Right lobe of liver (tissue), 6 donors: Measurements from ENCODE around the gene MED22. TPM values are rescaled to one million over a fixed set of nuclear protein-coding genes. Genes with fewer than 3 reads are reported as not detected.

Source experiments
- ATAC-seq, 4 donors: fragments of 200-7000 bp; cut with Tn5 transposase; one replicate each; pipeline ENCODE4 v1.9.1; 2020; ENCODE audit warnings: mild to moderate bottlenecking in 4 of 4, moderate library complexity in 4 of 4
- DNase-seq, 3 donors: peaks; one replicate each; pipeline ENCODE4 v3.0.0-alpha.2; 2020
- H3K27ac ChIP-seq, 3 donors: fragments of 200-600 bp; one replicate each; pipeline ENCODE4 v1.8.0; 2022
- H3K27me3 ChIP-seq, 2 donors: fragments of 200-600 bp; one replicate each; pipeline ENCODE4 v1.8.0; 2022
- H3K36me3 ChIP-seq, 4 donors: fragments of 200-600 bp; sonication (generic) in 1 of 4; one replicate each; pipeline versions ENCODE4 v1.5.1 to v1.8.0; 2017 to 2022; ENCODE audit warnings: control low read depth in 1 of 4
- H3K4me1 ChIP-seq, 4 donors: fragments of 200-600 bp; sonication (generic) in 1 of 4; one replicate each; pipeline versions ENCODE4 v1.5.1 to v1.8.0; 2017 to 2022; ENCODE audit warnings: control low read depth in 1 of 4
- H3K4me3 ChIP-seq, 3 donors: fragments of 200-600 bp; one replicate each; pipeline ENCODE4 v1.8.0; 2022
- H3K9me3 ChIP-seq, 4 donors: fragments of 200-600 bp; sonication (generic) in 1 of 4; one replicate each; pipeline versions ENCODE4 v1.5.1 to v1.8.0; 2017 to 2022; ENCODE audit warnings: control low read depth in 1 of 4
- POLR2A ChIP-seq: fragments of 450-650 bp; IDR thresholded peaks from one replicate; pipeline ENCODE4 v1.6.1; 2017; ENCODE audit warnings: antibody characterized with exemption, mild to moderate bottlenecking
- WGBS: methylation state at CpG from one replicate; pipeline ENCODE4 v1.1.6; 2018; ENCODE audit warnings: low coverage, low lambda C conversion rate; ENCODE audit not compliant: insufficient coverage; ENCODE audit errors: missing lambda C conversion rate; 5-methylcytosine and 5-hydroxymethylcytosine counted together
- intact Hi-C, 2 donors: fragments of 100-400 bp; cut with DNase I; formaldehyde crosslinking; loops; one replicate each; pipeline versions ENCODE4 v1.11.2 to v1.14.1; 2022
- total RNA-seq, 6 experiments: library from RNA; depleted of rRNA in 2 of 6; stranded (reverse); fragments of >200 nt in 2 of 6; fragmentation: NEBNext Ultra II Directional in 3 of 6; extraction: Animal tissue kit (Norgen Biotek cat#: 25700) in 3 of 6; gene quantifications; one replicate each; pipeline versions ENCODE4 v1.1.0 to v1.2.4, GENCODE V29; 2016 to 2023
- TF ChIP-seq, protein P1 (sequence below), 4 donors: fragments of 200-600 bp in 3 of 4; fragments of 450-650 bp in 1 of 4; IDR thresholded peaks; one replicate each; pipeline versions ENCODE4 v1.5.1 to v1.8.0; 2016 to 2022; ENCODE audit warnings: antibody characterized with exemption in 4 of 4, mild to moderate bottlenecking in 2 of 4
- donor health status: DM: no; HTN: yes; CAD: no.
- donor health status: DM: no; HTN: no; CAD: no.
- donor health status: DM: no; HTN: no; CAD: no.
- donor health status: DM: no; HTN: yes; CAD: no.
- donor health status: DM: no; HTN: yes; CAD: no.

MED22 gene
- total RNA-seq, 6 experiments from 2014 or later, result 5.9 to 14.5 (median 8.1) TPM

DNA sequence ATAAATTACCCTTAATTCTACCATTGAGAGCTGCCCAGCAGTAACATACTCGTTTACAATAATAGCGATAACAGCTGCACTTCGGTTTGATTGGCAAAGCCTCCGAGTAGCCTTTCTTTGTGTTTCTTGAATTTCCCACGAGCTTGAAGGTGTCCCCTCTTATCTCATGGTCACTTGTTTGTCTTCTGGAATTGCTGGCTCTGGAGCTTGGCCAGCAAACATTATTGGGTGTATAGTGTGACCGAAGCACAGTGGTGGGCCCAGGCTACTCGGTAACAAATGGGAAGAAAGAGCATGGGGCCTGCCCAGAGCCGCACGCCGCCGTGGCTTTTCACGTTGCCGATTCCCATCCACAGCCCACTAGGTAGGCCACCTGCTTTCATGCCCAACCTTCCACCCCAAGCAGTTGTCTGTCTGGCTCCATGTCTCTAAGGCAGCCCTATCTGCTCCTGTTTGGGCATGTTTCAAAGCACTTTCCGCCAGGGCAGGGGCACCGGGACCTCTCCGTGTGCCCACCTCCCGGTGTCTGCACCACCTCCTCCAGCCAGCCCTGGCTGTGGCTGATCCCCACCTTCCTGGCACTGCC is 36.9 kb upstream of the MED22 start:
- WGBS, result 87% methylated on average over 13 of the region's 17 CpGs
- H3K27me3 ChIP-seq, result no peaks in the 10 kb centered on the region
- H3K36me3 ChIP-seq, result no peaks in the 10 kb centered on the region
- TF ChIP-seq, protein P1, sequence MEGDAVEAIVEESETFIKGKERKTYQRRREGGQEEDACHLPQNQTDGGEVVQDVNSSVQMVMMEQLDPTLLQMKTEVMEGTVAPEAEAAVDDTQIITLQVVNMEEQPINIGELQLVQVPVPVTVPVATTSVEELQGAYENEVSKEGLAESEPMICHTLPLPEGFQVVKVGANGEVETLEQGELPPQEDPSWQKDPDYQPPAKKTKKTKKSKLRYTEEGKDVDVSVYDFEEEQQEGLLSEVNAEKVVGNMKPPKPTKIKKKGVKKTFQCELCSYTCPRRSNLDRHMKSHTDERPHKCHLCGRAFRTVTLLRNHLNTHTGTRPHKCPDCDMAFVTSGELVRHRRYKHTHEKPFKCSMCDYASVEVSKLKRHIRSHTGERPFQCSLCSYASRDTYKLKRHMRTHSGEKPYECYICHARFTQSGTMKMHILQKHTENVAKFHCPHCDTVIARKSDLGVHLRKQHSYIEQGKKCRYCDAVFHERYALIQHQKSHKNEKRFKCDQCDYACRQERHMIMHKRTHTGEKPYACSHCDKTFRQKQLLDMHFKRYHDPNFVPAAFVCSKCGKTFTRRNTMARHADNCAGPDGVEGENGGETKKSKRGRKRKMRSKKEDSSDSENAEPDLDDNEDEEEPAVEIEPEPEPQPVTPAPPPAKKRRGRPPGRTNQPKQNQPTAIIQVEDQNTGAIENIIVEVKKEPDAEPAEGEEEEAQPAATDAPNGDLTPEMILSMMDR (IDR thresholded peaks at IDR 0.05), result no peak
- TF ChIP-seq POLR2A, result no peak
- ATAC-seq, result no peak
- intact Hi-C loops, result loop anchor here in 1 of 2 donors (10.0 kb wide), 1 partner anchor 50 kb away; the partner anchor contains the start of gene SURF6
- no peak overlapping the region for H3K4me3 ChIP-seq
- DNase-seq, result no peak
- no peaks in the 10 kb centered on the region for H3K4me1 ChIP-seq
- no peaks in the 10 kb centered on the region for H3K9me3 ChIP-seq
- no peak overlapping the region for H3K27ac ChIP-seq

DNA sequence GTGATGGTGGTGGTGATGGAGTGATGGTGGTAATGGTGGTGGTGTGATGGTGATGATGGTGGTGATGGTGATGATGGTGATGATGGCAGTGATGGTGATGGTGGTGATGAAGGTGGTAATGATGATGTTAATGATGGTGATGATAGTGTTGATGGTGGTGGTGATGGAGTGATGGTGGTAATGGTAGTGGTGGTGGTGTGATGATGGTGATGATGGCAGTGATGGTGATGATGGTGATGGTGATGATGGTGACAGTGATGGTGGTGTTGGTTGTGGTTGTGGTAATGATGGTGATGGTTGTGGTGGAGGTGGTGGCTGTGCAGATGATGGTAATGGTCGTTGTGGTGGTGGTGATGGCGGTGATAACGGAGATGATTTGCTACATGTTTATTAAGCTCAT is 35.5 kb upstream of the MED22 start:
- no peak overlapping the region for H3K27ac ChIP-seq
- no peaks in the 10 kb centered on the region for H3K4me1 ChIP-seq
- H3K9me3 ChIP-seq, result no peaks in the 10 kb centered on the region
- no peak for ATAC-seq
- intact Hi-C loops, result loop anchor here in 1 of 2 donors (10.0 kb wide), 1 partner anchor 49 kb away; the partner anchor contains the start of gene SURF6
- TF ChIP-seq, protein P1 (IDR thresholded peaks at IDR 0.05), result no peak
- no peak for TF ChIP-seq POLR2A
- no peak overlapping the region for H3K4me3 ChIP-seq
- WGBS, result 100% methylated on average over 2 of the region's 3 CpGs
- no peak for DNase-seq
- no peaks in the 10 kb centered on the region for H3K36me3 ChIP-seq
- no peaks in the 10 kb centered on the region for H3K27me3 ChIP-seq

DNA sequence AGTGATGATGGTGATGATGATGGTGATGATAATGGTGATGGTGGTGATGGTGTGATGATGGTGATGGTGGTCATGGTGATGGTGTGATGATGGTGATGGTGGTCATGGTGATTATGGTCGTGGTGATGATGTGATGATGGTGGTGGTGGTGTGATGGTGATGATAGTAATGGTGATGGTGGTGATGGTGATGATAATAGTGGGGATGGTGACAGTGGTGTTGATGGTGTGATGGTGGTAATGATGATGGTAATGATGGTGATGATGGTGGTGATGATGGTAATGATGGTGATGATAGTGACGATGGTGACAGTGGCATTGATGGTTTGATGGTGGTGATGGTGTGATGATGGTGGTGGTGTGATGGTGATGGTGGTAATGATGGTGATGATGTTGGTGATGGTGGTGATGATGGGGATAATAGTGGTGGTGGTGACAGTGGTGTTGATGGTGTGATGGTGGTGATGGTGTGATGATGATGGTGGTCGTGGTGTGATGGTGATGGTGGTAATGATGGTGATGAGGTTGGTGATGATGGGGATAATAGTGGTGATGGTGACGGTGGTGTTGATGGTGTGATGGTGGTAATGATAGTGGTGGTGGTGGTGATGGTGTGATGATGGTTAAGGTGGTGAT is 34.7 kb upstream of the MED22 start:
- H3K4me3 ChIP-seq, result no peak overlapping the region
- no peak for ATAC-seq
- H3K27me3 ChIP-seq, result no peaks in the 10 kb centered on the region
- H3K36me3 ChIP-seq, result no peaks in the 10 kb centered on the region
- WGBS, result 79% methylated on average over 4 of the region's 4 CpGs
- no peaks in the 10 kb centered on the region for H3K4me1 ChIP-seq
- no peak overlapping the region for H3K27ac ChIP-seq
- DNase-seq, result no peak
- intact Hi-C loops, result loop anchor here in 1 of 2 donors (10.0 kb wide), 1 partner anchor 48 kb away; the partner anchor contains the start of gene SURF6
- no peak for TF ChIP-seq POLR2A
- TF ChIP-seq, protein P1 (IDR thresholded peaks at IDR 0.05), result no peak
- H3K9me3 ChIP-seq, result no peaks in the 10 kb centered on the region

DNA sequence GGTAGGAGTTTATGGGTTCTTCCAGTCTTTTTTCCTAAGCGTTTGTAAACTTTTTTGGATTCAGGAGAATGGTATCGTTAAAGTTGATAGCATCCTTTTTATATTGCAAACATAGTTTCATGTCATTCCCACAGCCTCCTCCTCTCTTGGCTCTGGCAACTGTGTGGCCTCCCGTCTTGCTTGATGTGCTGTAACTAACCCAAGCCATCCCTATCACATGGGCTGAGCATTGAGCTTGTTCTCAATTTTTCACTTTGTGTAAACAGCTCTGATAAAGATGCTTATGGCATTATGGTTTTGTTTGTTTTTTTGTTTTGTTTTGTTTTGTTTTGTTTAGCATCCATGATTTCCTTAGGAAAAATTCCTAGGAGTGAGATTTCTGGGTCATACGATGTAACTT is 32.8 kb upstream of the MED22 start:
- Histone ChIP-seq H3K27ac (no peak overlapping the region), H3K4me3 (no peak overlapping the region), H3K4me1 (peaks cover 0 to 6% (median 0%) of the 10 kb centered on the region in 4 donors), H3K9me3 (no peaks in the 10 kb centered on the region), H3K36me3 (no peaks in the 10 kb centered on the region), H3K27me3 (no peaks in the 10 kb centered on the region)
- DNase-seq (no peak), ATAC-seq (no peak)
- WGBS, result 88% methylated on average over 3 of the region's 4 CpGs
- TF ChIP-seq, protein P1 (IDR thresholded peaks at IDR 0.05), result no peak
- TF ChIP-seq POLR2A, result no peak
- intact Hi-C loops, result loop anchor here in 1 of 2 donors (10.0 kb wide), 1 partner anchor 46 kb away; the partner anchor contains the start of gene SURF6
